ENCODE results near the gene CST7.
A peak's percentile ranks its signal among the peaks of the same experiment; 100 is the strongest.
"Not testable (repeated sequence)": the region's sequence is repeated elsewhere in the genome, so short reads cannot be mapped to it uniquely, and the experiment has no call there.

Gene CST7

GRCh38 chr20:24915440-24915839, 33.6 kb upstream of the CST7 start:
- no peak overlapping the region for H3K4me3 ChIP-seq (ENCODE audit: low read length)
- H3K36me3 ChIP-seq (ENCODE audit: insufficient read depth, low read length), result no peaks in the 10 kb centered on the region
- no peaks in the 10 kb centered on the region for H3K4me1 ChIP-seq (ENCODE audit: control insufficient read depth, insufficient read depth, low read length)
- H3K9me3 ChIP-seq (replicated peaks; ENCODE audit: low read length), result no peaks in the 10 kb centered on the region
- no peak overlapping the region for H3K9ac ChIP-seq (ENCODE audit: low read depth, low read length)
- peaks cover 25% of the 10 kb centered on the region for H3K27me3 ChIP-seq (ENCODE audit: control insufficient read depth, insufficient read depth, low read length)
- no peak overlapping the region for H3K4me2 ChIP-seq (ENCODE audit: low read length)

- Histone ChIP-seq H3K4me2 (ENCODE audit: low read length) (no peak overlapping the region), H3K9me3 (replicated peaks; ENCODE audit: low read length) (no peaks in the 10 kb centered on the region), H3K9ac (ENCODE audit: low read depth, low read length) (no peak overlapping the region), H3K27me3 (ENCODE audit: control insufficient read depth, insufficient read depth, low read length) (peaks cover 28% of the 10 kb centered on the region), H3K4me1 (ENCODE audit: control insufficient read depth, insufficient read depth, low read length) (no peaks in the 10 kb centered on the region), H3K36me3 (ENCODE audit: insufficient read depth, low read length) (no peaks in the 10 kb centered on the region), H3K4me3 (ENCODE audit: low read length) (no peak overlapping the region)
Measured at GRCh38 chr20:24915892-24916291, 33.2 kb upstream of the CST7 start.

DNA sequence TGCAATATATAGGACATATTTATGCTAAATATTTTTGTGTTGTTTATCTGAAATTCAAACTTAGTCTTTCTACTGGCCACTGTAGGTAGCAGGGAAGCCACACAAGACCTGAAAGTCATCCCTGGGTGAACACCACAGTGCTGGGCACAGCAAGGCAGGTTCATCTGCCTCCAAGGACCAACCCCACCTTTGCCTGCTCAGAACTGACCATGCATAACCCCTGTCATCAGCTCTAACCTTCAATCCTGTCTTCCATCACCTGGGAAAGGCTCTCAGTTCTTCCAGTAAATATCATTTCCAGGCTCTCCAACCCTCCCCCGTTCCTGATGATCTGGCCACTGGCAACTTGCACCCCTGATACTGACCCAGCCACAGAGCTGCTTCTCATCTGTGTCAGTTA, 32.7 kb upstream of the CST7 start:
- no peak overlapping the region for H3K9ac ChIP-seq (ENCODE audit: low read depth, low read length)
- H3K36me3 ChIP-seq (ENCODE audit: insufficient read depth, low read length), result no peaks in the 10 kb centered on the region
- H3K27me3 ChIP-seq (ENCODE audit: control insufficient read depth, insufficient read depth, low read length), result peaks cover 28% of the 10 kb centered on the region
- no peaks in the 10 kb centered on the region for H3K4me1 ChIP-seq (ENCODE audit: control insufficient read depth, insufficient read depth, low read length)
- no peak overlapping the region for H3K4me2 ChIP-seq (ENCODE audit: low read length)
- no peak overlapping the region for H3K4me3 ChIP-seq (ENCODE audit: low read length)
- no peaks in the 10 kb centered on the region for H3K9me3 ChIP-seq (replicated peaks; ENCODE audit: low read length)

DNA sequence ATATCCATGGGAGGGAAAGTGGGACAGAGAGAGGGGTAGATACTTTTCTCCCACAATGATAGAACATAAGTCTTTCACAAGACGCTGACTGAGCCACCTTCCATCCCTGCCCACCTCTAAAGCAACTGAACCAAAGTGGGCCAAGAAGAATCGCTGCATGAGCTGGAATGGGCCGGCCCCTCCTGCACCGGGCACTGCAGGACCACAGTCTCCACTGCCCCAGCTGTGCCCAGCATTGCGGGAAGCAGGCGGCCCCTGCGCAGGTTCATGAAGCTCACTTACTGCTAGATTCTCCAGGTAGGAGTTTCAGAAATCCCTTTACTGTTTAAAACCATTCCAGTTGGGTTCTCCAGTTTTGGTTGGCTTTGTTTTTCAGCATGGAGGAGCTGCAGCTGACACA, 32.0 kb upstream of the CST7 start:
- H3K9ac ChIP-seq (ENCODE audit: low read depth, low read length), result no peak overlapping the region
- H3K4me3 ChIP-seq (ENCODE audit: low read length), result no peak overlapping the region
- H3K36me3 ChIP-seq (ENCODE audit: insufficient read depth, low read length), result no peaks in the 10 kb centered on the region
- peaks cover 28% of the 10 kb centered on the region for H3K27me3 ChIP-seq (ENCODE audit: control insufficient read depth, insufficient read depth, low read length)
- H3K4me1 ChIP-seq (ENCODE audit: control insufficient read depth, insufficient read depth, low read length), result no peaks in the 10 kb centered on the region
- no peaks in the 10 kb centered on the region for H3K9me3 ChIP-seq (replicated peaks; ENCODE audit: low read length)
- H3K4me2 ChIP-seq (ENCODE audit: low read length), result no peak overlapping the region

DNA sequence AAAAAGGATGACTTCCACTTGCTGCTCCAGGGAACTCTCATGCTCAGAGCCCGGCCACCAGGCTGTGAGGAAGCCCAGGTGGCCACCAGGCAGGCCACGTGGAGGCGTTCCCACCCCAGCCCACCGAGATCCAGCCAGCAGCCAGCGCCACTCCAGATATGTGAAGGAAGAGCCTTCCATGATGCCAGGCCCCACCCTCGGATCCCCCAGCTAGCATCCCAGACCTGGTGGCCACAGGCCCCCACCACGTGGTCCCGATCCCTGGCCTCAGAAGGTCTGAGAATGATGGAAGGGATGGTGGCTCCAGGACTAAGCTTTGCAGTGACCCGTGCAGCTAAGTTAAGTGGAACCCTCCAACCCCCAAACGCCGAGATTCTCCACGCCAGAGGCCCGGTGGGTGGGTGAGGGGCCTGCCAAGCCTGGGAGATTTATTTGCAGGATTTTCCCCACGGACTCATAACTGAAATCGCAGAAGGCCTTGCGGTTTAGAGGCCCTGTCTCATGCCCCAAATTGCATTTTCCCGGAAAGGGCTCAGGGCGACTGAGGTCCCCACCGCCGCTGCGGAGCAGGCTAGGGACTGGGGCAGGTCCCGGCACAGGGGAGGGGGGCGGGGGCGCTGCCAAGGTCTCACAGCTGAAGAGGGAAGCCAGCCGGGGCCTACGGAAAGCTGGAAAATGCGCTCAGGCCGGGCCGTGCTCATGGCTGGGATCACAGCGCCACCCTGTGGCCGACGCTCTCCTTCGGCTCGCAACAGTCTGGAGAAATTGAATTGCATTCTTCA, 31.1 kb upstream of the CST7 start:
- no peaks in the 10 kb centered on the region for H3K36me3 ChIP-seq (ENCODE audit: insufficient read depth, low read length)
- peaks cover 28% of the 10 kb centered on the region for H3K27me3 ChIP-seq (ENCODE audit: control insufficient read depth, insufficient read depth, low read length)
- no peak overlapping the region for H3K4me3 ChIP-seq (ENCODE audit: low read length)
- H3K4me2 ChIP-seq (ENCODE audit: low read length), result peak overlapping the region; percentile 58
- no peaks in the 10 kb centered on the region for H3K9me3 ChIP-seq (replicated peaks; ENCODE audit: low read length)
- peak overlapping the region; percentile 37 for H3K9ac ChIP-seq (ENCODE audit: low read depth, low read length)
- H3K4me1 ChIP-seq (ENCODE audit: control insufficient read depth, insufficient read depth, low read length), result no peaks in the 10 kb centered on the region

GRCh38 chr20:24918579-24919566, 30.2 kb upstream of the CST7 start:
- no peak overlapping the region for H3K4me2 ChIP-seq (ENCODE audit: low read length)

DNA sequence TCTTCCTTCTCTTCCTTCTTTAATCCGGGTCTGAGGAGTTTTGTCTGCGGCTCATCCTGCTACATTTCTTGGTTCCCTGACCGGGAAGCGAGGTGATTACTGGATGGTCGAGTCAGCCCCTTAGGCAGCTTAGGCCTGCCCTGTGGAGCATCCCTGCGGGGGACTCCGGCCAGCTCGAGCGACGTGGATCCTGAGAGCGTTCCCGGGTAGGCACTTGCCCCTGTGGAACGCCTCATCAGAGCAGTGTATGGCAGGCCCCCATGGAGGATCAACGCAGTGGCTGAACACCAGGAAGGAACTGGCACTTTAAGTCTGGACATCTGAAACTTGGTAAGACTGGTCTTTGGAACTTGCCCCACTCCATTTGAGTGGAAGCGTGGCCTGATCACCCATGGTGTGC, 29.4 kb upstream of the CST7 start:
- not testable (repeated sequence) for H3K9ac ChIP-seq (ENCODE audit: low read depth, low read length); H3K4me3 ChIP-seq (ENCODE audit: low read length); H3K4me1 ChIP-seq (ENCODE audit: control insufficient read depth, insufficient read depth, low read length); H3K4me2 ChIP-seq (ENCODE audit: low read length); H3K36me3 ChIP-seq (ENCODE audit: insufficient read depth, low read length); H3K9me3 ChIP-seq (replicated peaks; ENCODE audit: low read length)
- H3K27me3 ChIP-seq (ENCODE audit: control insufficient read depth, insufficient read depth, low read length), result peaks cover 28% of the 10 kb centered on the region

More at GRCh38 chr20:24918579-24919566, 30.2 kb upstream of the CST7 start:
- no peak overlapping the region for H3K4me3 ChIP-seq (ENCODE audit: low read length)
- H3K36me3 ChIP-seq (ENCODE audit: insufficient read depth, low read length), result no peaks in the 10 kb centered on the region
- no peak overlapping the region for H3K9ac ChIP-seq (ENCODE audit: low read depth, low read length)
- H3K9me3 ChIP-seq (replicated peaks; ENCODE audit: low read length), result no peaks in the 10 kb centered on the region
- peaks cover 28% of the 10 kb centered on the region for H3K27me3 ChIP-seq (ENCODE audit: control insufficient read depth, insufficient read depth, low read length)
- H3K4me1 ChIP-seq (ENCODE audit: control insufficient read depth, insufficient read depth, low read length), result no peaks in the 10 kb centered on the region

DNA sequence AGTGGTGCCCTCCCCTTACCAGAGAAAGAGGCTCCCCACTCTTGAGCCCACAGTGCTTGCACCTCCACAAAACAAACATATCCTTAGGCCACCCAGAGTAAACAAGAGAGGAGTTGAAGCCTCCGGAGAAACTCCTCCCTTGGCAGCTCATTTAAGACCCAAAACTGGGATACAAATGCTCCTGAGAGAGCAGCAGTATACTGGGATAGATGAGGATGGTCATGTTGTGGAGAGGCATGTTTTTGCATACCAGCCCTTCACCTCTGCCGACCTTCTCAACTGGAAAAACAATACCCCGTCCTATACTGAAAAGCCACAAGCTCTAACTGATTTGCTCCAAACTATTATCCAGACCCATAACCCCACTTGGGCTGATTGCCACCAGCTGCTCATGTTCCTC, 28.4 kb upstream of the CST7 start:
- not testable (repeated sequence) for H3K4me2 ChIP-seq (ENCODE audit: low read length); H3K9me3 ChIP-seq (replicated peaks; ENCODE audit: low read length); H3K36me3 ChIP-seq (ENCODE audit: insufficient read depth, low read length); H3K4me1 ChIP-seq (ENCODE audit: control insufficient read depth, insufficient read depth, low read length); H3K4me3 ChIP-seq (ENCODE audit: low read length); H3K9ac ChIP-seq (ENCODE audit: low read depth, low read length)
- H3K27me3 ChIP-seq (ENCODE audit: control insufficient read depth, insufficient read depth, low read length), result peaks cover 26% of the 10 kb centered on the region

DNA sequence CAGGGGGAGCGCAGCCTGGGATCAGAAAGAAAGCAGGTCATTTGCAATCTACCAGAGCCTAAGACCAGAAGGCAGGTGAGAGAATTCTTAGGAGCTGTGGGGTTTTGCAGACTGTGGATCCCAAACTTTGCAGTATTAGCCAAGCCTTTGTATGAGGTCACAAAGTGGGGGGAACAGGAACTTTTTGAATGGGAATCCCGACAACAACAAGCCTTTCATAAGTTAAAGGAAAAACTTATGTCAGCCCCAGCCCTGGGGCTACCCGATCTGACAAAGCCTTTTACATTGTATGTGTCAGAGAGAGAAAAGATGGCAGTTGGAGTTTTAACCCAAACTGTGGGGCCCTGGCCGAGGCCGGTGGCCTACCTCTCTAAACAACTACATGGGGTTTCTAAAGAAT, 19.8 kb upstream of the CST7 start:
- H3K4me2 ChIP-seq (ENCODE audit: low read length); H3K9ac ChIP-seq (ENCODE audit: low read depth, low read length); H3K4me1 ChIP-seq (ENCODE audit: control insufficient read depth, insufficient read depth, low read length); H3K4me3 ChIP-seq (ENCODE audit: low read length); H3K9me3 ChIP-seq (replicated peaks; ENCODE audit: low read length); H3K36me3 ChIP-seq (ENCODE audit: insufficient read depth, low read length); H3K27me3 ChIP-seq (ENCODE audit: control insufficient read depth, insufficient read depth, low read length): not testable (repeated sequence)

- H3K4me1 ChIP-seq (ENCODE audit: control insufficient read depth, insufficient read depth, low read length); H3K9me3 ChIP-seq (replicated peaks; ENCODE audit: low read length); H3K36me3 ChIP-seq (ENCODE audit: insufficient read depth, low read length); H3K4me3 ChIP-seq (ENCODE audit: low read length); H3K27me3 ChIP-seq (ENCODE audit: control insufficient read depth, insufficient read depth, low read length); H3K9ac ChIP-seq (ENCODE audit: low read depth, low read length); H3K4me2 ChIP-seq (ENCODE audit: low read length): not testable (repeated sequence)
Measured at GRCh38 chr20:24929867-24930723, 19.0 kb upstream of the CST7 start.
